ENCODE data around the gene GET3. TPM values are rescaled to one million over a fixed set of nuclear protein-coding genes. Genes with fewer than 3 reads are reported as not detected.
"Not testable (repeated sequence)": the region's sequence is repeated elsewhere in the genome, so short reads cannot be mapped to it uniquely, and the experiment has no call there.

The GET3 gene
- total RNA-seq, 1 donor from 2014 or later: 25.0 TPM

- DNase-seq (ENCODE audit: low spot score): no peak
These were observed 21.4 kb upstream of the GET3 start for GRCh38 chr19:12715929-12716328.

- no peak for DNase-seq (ENCODE audit: low spot score)
These were observed 17.0 kb upstream of the GET3 start for GRCh38 chr19:12720296-12720695.

DNA sequence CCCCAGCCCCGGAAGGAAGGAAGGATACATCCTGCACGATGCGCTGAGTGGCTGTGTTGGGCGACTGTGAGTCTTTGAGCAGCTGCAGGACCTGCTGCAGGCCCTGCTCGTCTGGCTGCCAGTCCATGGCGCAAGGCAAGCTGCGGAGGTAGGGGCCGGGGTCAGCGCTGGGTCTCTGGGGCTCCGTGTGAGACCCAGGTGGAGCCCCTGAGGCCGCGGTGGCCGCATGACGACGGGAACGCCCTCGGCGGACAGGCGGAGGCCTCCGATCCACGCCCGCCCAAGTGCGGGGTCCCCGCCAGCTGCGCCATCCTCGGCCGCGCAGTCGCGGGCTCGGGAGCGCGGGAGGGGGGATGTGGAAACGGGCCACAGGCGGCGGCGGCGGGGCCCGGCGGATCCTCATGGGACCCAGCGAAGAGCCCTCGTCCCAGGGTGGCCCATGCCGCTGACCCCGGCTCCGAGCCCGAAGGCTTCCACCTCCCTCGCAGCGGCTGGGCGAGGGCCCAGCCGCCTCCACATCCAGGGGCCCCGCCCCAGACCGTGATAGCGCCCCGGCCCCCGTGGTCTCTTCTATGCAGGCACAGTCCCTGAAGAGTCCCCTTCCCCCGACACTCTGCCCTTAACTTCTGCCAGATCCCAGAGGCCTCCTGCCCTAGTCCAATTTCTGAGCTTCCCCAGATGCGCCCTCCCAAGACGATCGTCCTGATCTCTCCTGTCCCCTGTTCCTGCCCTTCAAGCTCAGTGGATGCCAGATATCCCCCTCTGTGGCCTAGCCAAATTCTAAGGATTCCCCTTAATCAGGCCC, 16.2 kb upstream of the GET3 start:
- peak; percentile 28 for DNase-seq (ENCODE audit: low spot score)

GRCh38 chr19:12721656-12722565, 15.4 kb upstream of the GET3 start:
- DNase-seq (ENCODE audit: low spot score): peak; percentile 75

DNA sequence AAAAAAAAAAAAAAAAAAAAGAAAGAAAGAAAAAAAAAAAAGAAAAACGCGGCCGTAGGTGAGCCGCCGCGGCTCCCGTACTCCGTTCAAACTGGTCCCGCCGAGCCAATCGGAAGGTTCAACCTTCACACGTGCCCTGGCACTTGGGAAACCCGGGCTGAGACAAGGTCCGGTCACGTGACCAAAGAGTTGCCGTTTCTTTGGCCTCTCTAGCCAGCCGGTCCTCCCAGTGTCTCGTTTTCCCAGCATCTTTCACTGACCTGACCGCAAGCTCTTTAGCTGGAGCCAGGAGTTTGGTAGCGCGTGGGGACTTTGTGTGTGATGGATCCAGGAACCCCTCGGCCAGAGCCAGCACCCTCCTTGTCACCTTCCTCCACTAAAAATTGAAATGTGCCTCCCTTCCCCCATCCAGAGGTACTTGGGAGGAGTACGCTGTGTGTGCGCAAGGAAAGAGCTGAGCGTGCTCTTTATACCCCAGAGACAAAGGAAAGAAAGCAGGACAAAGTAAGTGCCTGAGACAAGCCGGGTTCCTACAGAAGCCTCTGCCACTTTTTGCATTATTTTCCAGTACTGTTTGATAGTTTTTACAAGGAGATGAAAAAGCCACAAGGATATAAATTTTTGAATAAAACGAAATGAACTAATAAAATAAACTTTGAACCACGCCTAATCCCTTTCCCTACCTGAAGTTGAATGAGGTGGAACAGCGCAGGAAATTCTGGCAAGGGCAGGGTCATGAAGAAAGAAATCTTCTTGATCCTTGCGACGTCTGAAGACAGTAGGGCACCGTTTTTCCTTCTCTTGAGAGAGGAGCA, 14.5 kb upstream of the GET3 start:
- peak; percentile 99 for DNase-seq (ENCODE audit: low spot score)

GRCh38 chr19:12723381-12723640, 14.0 kb upstream of the GET3 start:
- no peak for DNase-seq (ENCODE audit: low spot score)

GRCh38 chr19:12723641-12724426, 13.5 kb upstream of the GET3 start, which contains the start of gene TNPO2:
Gene TNPO2 (minus strand): TSS chr19:12723932. CDS start chr19:12720977, 2,955 bp downstream.
- peak; percentile 73 for DNase-seq (ENCODE audit: low spot score)

DNA sequence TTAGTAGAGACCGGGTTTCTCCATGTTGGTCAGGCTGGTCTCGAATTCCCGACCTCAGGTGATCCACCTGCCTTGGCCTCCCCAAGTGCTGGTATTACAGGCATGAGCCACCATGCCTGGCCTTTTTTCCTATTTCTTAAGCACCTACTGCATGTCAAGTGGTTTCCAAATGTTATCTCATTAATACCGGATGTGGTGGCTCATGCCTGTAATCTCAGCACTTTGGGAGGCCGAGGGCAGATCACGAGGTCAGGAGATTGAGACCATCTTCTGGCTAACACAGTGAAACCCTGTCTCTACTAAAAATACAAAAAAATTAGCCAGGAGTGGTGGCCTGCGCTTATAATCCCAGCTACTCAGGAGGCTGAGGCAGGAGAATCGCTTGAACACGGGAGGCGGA, 11.7 kb upstream of the GET3 start:
- not testable (repeated sequence) for DNase-seq (ENCODE audit: low spot score)

DNA sequence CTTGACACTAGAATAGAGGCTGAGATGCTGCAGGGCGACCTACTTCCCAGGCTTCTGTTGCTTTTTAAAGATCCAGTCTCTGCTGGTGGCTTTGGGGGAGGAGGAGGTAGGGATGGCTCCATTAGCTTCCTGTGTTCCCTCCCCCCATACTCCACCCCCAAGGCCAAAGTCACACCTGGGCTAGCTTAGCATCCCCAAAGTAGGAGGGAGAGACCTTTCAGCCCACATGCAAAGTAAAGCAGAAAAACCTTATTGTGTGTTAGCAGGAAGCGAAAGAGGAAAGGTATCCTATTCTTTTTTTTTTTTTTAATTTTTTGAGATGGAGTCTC, 10.3 kb upstream of the GET3 start:
- DNase-seq (ENCODE audit: low spot score): no peak

DNA sequence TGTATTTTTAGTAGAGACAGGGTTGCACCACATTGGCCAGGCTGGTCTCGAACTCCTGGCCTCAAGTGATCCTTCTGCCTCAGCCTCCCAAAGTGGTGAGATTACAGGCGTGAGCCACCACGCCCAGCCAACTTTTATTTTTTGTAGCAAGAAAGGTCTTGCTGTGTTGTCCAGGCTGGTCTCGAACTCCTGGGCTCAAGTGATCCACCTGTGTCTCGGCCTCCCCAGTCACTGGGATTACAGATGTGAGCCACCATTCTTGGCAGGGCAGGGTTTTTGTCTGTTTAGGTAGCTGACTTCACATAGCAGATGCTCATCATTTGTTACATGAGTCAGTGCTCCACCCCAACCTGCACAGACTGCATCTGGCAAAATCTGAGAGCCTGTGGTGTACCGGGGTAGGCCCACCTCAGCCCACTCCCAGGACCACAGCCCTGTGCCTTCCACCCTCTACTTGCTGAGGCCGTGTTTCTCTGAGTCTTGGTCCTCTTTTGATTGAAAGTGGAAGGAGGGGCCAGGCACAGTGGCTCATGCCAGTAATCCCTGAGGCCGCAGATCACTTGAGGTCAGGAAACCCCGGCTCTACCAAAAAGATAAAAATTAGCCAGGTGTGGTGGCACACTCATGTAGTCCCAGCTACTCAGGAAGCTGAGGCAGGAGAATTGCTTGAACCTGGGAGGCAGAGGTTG, 9.4 kb upstream of the GET3 start:
- DNase-seq (ENCODE audit: low spot score): no peak

DNA sequence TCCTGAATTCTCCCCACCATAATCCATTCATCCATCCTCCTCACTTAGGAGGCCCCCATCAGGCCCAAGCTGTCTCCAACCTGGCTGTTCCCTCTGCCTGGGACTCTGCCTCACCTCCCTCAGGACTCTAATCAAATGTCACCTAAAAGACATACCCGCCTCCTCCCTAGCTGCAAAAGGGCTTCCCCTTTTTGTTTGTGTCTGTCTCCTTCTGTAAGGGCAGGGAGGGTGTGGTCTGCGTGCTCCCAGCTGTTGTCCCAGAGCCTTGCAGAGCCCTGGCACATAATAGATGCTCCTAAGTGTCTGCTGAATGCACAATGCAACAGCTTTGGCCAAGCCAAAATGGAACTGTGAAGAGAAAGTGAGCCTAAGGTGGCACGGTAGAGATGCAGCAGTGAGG, 7.2 kb upstream of the GET3 start:
- DNase-seq (ENCODE audit: low spot score): no peak

- no peak for DNase-seq (ENCODE audit: low spot score)
These were observed 6.0 kb upstream of the GET3 start for GRCh38 chr19:12731337-12731736.

- DNase-seq (ENCODE audit: low spot score): peak; percentile 32
These were observed 3.7 kb upstream of the GET3 start for GRCh38 chr19:12733369-12734214.

GRCh38 chr19:12737835-12738351, 596 bp downstream of the GET3 start:
- no peak for DNase-seq (ENCODE audit: low spot score)

- DNase-seq (ENCODE audit: low spot score): no peak
These were observed 8.0 kb downstream of the GET3 start for GRCh38 chr19:12745166-12745897.

DNA sequence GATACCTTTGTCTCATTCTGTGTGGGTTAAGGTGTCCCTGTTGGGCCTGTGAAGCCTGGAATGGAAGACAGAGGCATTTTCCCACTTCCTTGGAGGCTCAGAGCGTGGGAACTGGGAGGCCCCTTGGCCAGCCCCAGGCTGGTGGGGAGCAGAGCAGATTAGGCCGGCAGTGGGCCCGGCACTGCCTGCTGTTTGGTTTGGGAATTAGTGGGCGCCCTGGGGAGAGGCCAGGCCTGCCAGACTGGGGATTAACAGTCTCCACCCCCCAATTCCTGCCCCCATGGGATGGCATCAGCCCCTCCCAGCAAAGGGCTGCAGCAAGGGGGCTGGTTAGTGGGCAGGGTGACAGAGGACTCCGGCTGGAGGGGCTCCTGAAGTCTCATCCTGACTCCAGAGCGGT, 11.2 kb downstream of the GET3 start:
- no peak for DNase-seq (ENCODE audit: low spot score)

GRCh38 chr19:12749938-12750521, 12.7 kb downstream of the GET3 start:
- no peak for DNase-seq (ENCODE audit: low spot score)

DNA sequence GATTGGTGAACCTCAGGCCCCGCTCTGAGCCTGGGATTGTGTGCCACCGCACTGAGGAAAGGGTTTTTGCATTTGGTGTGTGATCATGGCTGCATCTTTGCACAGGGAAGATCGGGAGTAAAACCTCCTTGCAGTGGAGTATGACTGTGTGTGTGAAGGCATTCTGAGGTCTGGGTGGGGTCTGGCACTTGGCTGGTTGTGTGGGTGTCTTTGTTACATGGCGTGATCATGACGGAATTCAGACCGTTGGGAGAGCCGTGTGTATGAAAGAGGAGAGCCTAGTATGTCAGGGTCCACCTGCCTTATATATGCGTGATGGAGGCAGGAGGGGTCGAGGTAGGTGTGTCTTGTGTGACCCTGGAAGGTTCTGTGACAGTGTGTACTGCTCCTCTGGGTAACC, 13.6 kb downstream of the GET3 start:
- no peak for DNase-seq (ENCODE audit: low spot score)

Data from umbilical cord (tissue), 2 donors.